ENCODE measurements around the gene EEF2K.

The EEF2K gene

DNA sequence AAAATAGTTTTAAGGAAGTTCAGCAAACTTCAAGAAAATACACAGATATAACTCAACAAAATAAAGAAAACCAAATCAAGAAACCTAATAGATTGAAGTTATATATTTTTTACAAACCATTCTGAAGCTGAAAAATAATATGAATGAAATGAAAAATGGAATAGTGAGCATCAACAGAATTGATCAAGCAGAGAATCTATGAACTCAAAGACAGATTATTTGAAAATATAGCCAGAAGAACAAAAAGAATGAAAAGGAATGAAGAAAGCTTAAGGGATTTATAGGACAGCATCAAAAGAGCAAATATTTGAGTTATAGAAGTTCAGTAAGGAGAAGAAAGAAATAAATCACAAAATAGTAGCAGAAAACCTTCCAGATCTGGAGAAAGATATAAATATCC lies 130.5 kb downstream of the EEF2K start:
- DNase-seq (ENCODE audit: low read depth) = no peak

GRCh38 chr16:22337045-22337444 lies 131.0 kb downstream of the EEF2K start:
- DNase-seq (ENCODE audit: low read depth) = no peak

DNA sequence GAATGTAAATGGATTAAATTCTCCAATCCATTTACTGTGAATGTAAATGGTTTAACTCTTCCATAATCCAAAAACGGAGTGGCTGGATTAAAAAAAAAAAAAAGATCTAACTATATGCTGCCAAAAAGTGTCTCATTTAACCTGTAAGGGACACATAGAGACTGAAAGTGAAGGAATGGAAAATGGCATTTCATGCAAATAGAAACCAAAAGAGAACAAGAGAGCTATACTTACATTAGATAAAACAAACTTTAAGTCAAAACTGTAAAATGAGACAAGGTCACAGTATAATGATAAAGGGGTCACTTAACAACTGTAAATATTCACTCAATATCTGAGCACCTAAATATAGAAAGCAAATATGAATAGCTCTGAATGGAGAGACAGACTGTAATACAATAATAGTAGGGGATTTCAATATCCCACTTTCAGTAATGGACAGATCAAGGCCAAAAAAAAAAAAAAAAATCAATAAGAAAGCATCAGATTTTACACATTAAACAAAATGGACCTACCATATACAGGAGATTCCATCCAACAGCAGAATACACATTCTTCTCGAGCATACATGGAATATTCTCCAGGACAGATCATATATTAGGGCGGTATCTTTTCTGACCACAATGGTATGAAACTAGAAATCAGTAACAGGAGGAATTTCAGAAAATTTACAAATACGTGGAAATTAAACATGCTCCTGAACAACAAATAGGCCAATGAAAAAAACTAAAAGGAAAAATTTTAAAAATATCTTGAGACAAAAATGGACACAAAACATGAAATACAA lies 132.0 kb downstream of the EEF2K start:
- no peak for DNase-seq (ENCODE audit: low read depth)
